Endothelial cell of umbilical vein (primary cell): ENCODE data around the gene DYNC1LI1. TPM values are rescaled to one million over a fixed set of nuclear protein-coding genes. Genes with fewer than 3 reads are reported as not detected.

Source experiments
- BruUV-seq: library from RNA; stranded (reverse); fragments of 400-500 nt; replicated peaks from 2 replicates; lab custom pipeline; 2021; lab: Mats Ljungman, UMichigan
- CTCF ChIA-PET: fragments of 300-600, 350-600 bp; sonication (Branson Sonifier 250); formaldehyde crosslinking; loops from one replicate; lab custom pipeline; 2021; ENCODE audit warnings: antibody characterized with exemption, inconsistent platforms; lab: Charles Lee
- POLR2A ChIA-PET: fragments of 300-600, 350-600 bp; sonication (Branson Sonifier 250); formaldehyde crosslinking; loops from one replicate; lab custom pipeline; 2021; ENCODE audit warnings: antibody characterized with exemption, inconsistent platforms; lab: Charles Lee
- DNase-seq: peaks from one replicate; pipeline ENCODE4 v3.0.0-alpha.2; 2011; ENCODE audit warnings: low read depth, low spot score
- FAIRE-seq: peaks from 2 replicates; lab custom pipeline; 2011; peaks lifted over from hg19 to GRCh38; lab: Jason Lieb, UNC
- H2AFZ ChIP-seq: 2 replicates; pipeline ENCODE4 v1.6.0; 2012; ENCODE audit warnings: low read depth, low read length, control low read depth, inconsistent platforms
- H3K27ac ChIP-seq: 2 replicates; pipeline ENCODE4 v1.5.1; 2011; ENCODE audit warnings: low read depth, mild to moderate bottlenecking, control low read depth, low read length, moderate library complexity; ENCODE audit not compliant: insufficient read depth
- H3K27me3 ChIP-seq, 2 experiments: 2 replicates each; pipeline versions ENCODE4 v1.6.0 to v1.6.1; 2011; ENCODE audit warnings: low read length in 2 of 2, mixed read lengths in 1 of 2; ENCODE audit not compliant: control insufficient read depth in 2 of 2, insufficient read depth in 2 of 2
- H3K36me3 ChIP-seq, 2 experiments: 2 replicates in 1 of 2; 3 replicates in 1 of 2; pipeline ENCODE4 v1.5.1; 2011; ENCODE audit warnings: low read length in 2 of 2, mild to moderate bottlenecking in 1 of 2, moderate library complexity in 1 of 2; ENCODE audit not compliant: control insufficient read depth in 2 of 2, insufficient read depth in 2 of 2; ENCODE audit errors: extremely low read depth in 1 of 2
- H3K4me1 ChIP-seq: 3 replicates; pipeline ENCODE4 v1.5.1; 2011; ENCODE audit warnings: mild to moderate bottlenecking, low read length; ENCODE audit not compliant: control insufficient read depth, insufficient read depth; ENCODE audit errors: extremely low read depth
- H3K4me2 ChIP-seq: 2 replicates; pipeline ENCODE4 v1.6.1; 2011; ENCODE audit warnings: low read length, control low read depth, mixed read lengths; ENCODE audit not compliant: insufficient read depth
- H3K4me3 ChIP-seq, 3 experiments: fragments of 200-600 bp in 1 of 3; sonication (generic), shearing (Covaris generic) in 1 of 3; replicated peaks in 1 of 3; 2 replicates each; pipeline ENCODE4 v1.5.1; 2011 to 2016; ENCODE audit warnings: control low read depth in 3 of 3, low read length in 3 of 3, mild to moderate bottlenecking in 2 of 3, inconsistent platforms in 1 of 3, low read depth in 1 of 3, moderate library complexity in 1 of 3; ENCODE audit not compliant: insufficient read depth in 1 of 3
- H3K79me2 ChIP-seq: 2 replicates; pipeline ENCODE4 v1.6.0; 2012; ENCODE audit warnings: low read length, inconsistent platforms; ENCODE audit not compliant: control insufficient read depth, insufficient read depth
- H3K9ac ChIP-seq: replicated peaks from 2 replicates; pipeline ENCODE3; 2011; ENCODE audit warnings: low read length, control low read depth; ENCODE audit not compliant: insufficient read depth; ENCODE audit errors: extremely low read depth
- H3K9me1 ChIP-seq: replicated peaks from 3 replicates; pipeline ENCODE4 v1.6.0; 2011; ENCODE audit warnings: mild to moderate bottlenecking, low read length; ENCODE audit not compliant: control insufficient read depth, insufficient read depth; ENCODE audit errors: extremely low read depth
- H3K9me3 ChIP-seq: replicated peaks from 2 replicates; pipeline ENCODE4 v1.5.1; 2012; ENCODE audit warnings: low read length, inconsistent platforms; ENCODE audit not compliant: control insufficient read depth, insufficient read depth
- H4K20me1 ChIP-seq: replicated peaks from 2 replicates; pipeline ENCODE3; 2011; ENCODE audit warnings: mild to moderate bottlenecking, low read length; ENCODE audit not compliant: control insufficient read depth, insufficient read depth; ENCODE audit errors: extremely low read depth
- EZH2 ChIP-seq: IDR thresholded peaks from 2 replicates; pipeline ENCODE4 v1.6.1; 2012; ENCODE audit warnings: borderline replicate concordance, low read depth, mild to moderate bottlenecking, moderate library complexity, low read length, inconsistent platforms; ENCODE audit not compliant: severe bottlenecking
- FOS ChIP-seq: IDR thresholded peaks from 2 replicates; pipeline ENCODE4 v1.6.1; 2011; ENCODE audit warnings: mild to moderate bottlenecking, low read length, moderate library complexity, borderline replicate concordance; ENCODE audit not compliant: insufficient read depth
- GATA2 ChIP-seq: IDR thresholded peaks from 2 replicates; pipeline ENCODE4 v1.7.0; 2011; ENCODE audit warnings: low read depth, mild to moderate bottlenecking, moderate library complexity, mixed read lengths, low read length; ENCODE audit not compliant: insufficient read length, insufficient read depth
- JUN ChIP-seq: IDR thresholded peaks from 2 replicates; pipeline ENCODE4 v1.6.1; 2011; ENCODE audit warnings: borderline replicate concordance, low read depth; ENCODE audit not compliant: insufficient read length, insufficient read depth
- MYC ChIP-seq: IDR thresholded peaks from one replicate; pipeline ENCODE4 v1.6.1; 2011; ENCODE audit warnings: mild to moderate bottlenecking, low read depth, low read length
- POLR2A ChIP-seq: IDR thresholded peaks from 2 replicates; pipeline ENCODE4 v1.6.1; 2012; ENCODE audit warnings: low read depth, mild to moderate bottlenecking, control low read depth, low read length
- POLR2AphosphoS5 ChIP-seq: IDR thresholded peaks from 2 replicates; pipeline ENCODE4 v1.6.1; 2012; ENCODE audit warnings: low read depth, mild to moderate bottlenecking, control low read depth, low read length, moderate library complexity; ENCODE audit not compliant: insufficient read depth
- dilution Hi-C: fragments of 300-500 bp; cut with MboI; formaldehyde crosslinking; loops from one replicate; pipeline ENCODE4 v1.15.0; 2019; ENCODE audit warnings: low sequenced_read_pairs; ENCODE audit not compliant: extremely low pct_ligation_motif_present
- intact Hi-C: fragments of 100-400 bp; cut with micrococcal nuclease; formaldehyde crosslinking; loops from one replicate; pipeline ENCODE4 v1.10.0; 2022
- polyA plus RNA-seq, 4 experiments: library from polyadenylated mRNA; depleted of rRNA in 3 of 4; stranded (reverse) in 3 of 4; unstranded in 1 of 4; fragments of >200 nt; gene quantifications; 2 replicates each; pipeline versions ENCODE4 v1.2.1 to v1.2.3, GENCODE V29; 2011 to 2012; ENCODE audit warnings: missing spikeins in 1 of 4
- total RNA-seq: library from RNA; stranded (reverse); gene quantifications from 2 replicates; pipeline ENCODE4 v1.2.3, GENCODE V29; 2021
- TF ChIP-seq, protein P1 (sequence below): IDR thresholded peaks from 2 replicates; pipeline ENCODE4 v1.6.1; 2011; ENCODE audit not compliant: insufficient read depth, insufficient read length
- TF ChIP-seq, protein P2 (sequence below), 2 donors: IDR thresholded peaks; 1 replicate in 1 of 2; 2 replicates in 1 of 2; pipeline ENCODE4 v1.5.1; 2011; ENCODE audit warnings: low read length in 2 of 2, mild to moderate bottlenecking in 2 of 2, moderate library complexity in 2 of 2, control low read depth in 1 of 2, inconsistent platforms in 1 of 2, low read depth in 1 of 2; ENCODE audit not compliant: insufficient read depth in 1 of 2; ENCODE audit errors: extremely low read depth in 1 of 2

The DYNC1LI1 gene
- total and polyA plus RNA-seq, 2 donors (not counting 3 experiments of a cell fraction or from before 2014, with no cell fraction given): 14.9 to 47.6 TPM

DNA sequence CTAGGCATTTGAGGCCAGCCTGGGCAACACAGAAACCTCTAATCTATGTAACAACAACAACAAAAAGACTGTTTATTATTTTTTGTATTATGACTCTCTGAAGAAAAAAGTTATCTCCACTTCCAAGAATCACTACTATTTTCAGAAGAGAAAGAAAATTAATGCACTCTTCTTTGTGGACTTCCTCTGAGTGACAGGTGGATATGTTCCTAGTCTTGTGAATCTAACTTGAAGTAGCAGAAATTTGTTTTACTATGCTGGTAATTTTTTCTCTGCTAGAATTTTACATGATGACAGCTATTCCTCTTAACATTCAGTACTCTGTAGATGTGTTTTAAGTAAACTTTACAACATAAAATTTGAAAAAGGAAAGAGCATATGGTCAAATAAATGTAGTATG is 16.7 kb downstream of the DYNC1LI1 start:
- H3K4me2 ChIP-seq: no peak overlapping the region
- no peak overlapping the region for H2AFZ ChIP-seq
- DNase-seq: no peak
- TF ChIP-seq MYC (no peak), GATA2 (no peak), POLR2A (no peak), EZH2 (no peak), POLR2AphosphoS5 (no peak)
- dilution Hi-C loops (no loop called here), intact Hi-C loops (no loop called here)
- H3K4me3 ChIP-seq: no peak overlapping the region
- peaks cover 84% of the 10 kb centered on the region for H3K79me2 ChIP-seq
- no peaks in the 10 kb centered on the region for H3K9me1 ChIP-seq
- no peak overlapping the region for H3K9ac ChIP-seq
- no peaks in the 10 kb centered on the region for H3K4me1 ChIP-seq
- H4K20me1 ChIP-seq: peaks cover 8% of the 10 kb centered on the region
- no peaks in the 10 kb centered on the region for H3K36me3 ChIP-seq
- H3K27ac ChIP-seq: no peak overlapping the region
- ChIA-PET CTCF (interaction anchor here (1.0 kb wide), 1 partner anchor 378 kb away, joined by 4 read pairs; no protein-coding TSS in a partner anchor), POLR2A (no interaction called here)
- FAIRE-seq: no peak
- no TSS peak for BruUV-seq
- no peaks in the 10 kb centered on the region for H3K27me3 ChIP-seq
- no peaks in the 10 kb centered on the region for H3K9me3 ChIP-seq

DNA sequence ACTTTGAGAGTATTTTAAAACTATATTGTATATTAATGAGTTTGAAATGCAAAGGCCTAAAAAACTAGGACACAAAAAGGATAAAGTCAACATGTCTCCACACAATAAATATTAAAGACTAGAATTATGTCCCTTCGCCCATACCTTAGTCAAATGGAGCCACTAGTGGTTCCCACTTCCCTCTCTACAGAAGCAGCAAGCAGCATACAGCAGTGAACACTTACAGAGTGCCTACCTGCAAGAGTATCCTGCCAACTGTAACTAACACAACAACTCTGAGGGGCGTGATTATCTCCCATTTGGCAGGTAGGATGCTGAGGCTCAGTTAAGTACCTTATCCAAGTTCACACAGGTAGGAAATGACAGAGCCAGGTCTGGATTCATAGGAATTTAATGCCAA is 17.2 kb downstream of the DYNC1LI1 start:
- Histone ChIP-seq H3K9ac (no peak overlapping the region), H3K27me3 (no peaks in the 10 kb centered on the region), H3K9me1 (no peaks in the 10 kb centered on the region), H3K27ac (no peak overlapping the region), H2AFZ (no peak overlapping the region), H3K9me3 (no peaks in the 10 kb centered on the region), H3K36me3 (no peaks in the 10 kb centered on the region), H4K20me1 (peaks cover 8% of the 10 kb centered on the region), H3K4me2 (no peak overlapping the region), H3K79me2 (peaks cover 83% of the 10 kb centered on the region), H3K4me1 (no peaks in the 10 kb centered on the region), H3K4me3 (no peak overlapping the region)
- ChIA-PET CTCF (no interaction called here), POLR2A (no interaction called here)
- intact Hi-C loops: no loop called here
- DNase-seq (no peak), FAIRE-seq (no peak)
- dilution Hi-C loops: no loop called here
- BruUV-seq: no TSS peak
- TF ChIP-seq JUN: no peak
- no peak for TF ChIP-seq POLR2A
- TF ChIP-seq, protein P1, sequence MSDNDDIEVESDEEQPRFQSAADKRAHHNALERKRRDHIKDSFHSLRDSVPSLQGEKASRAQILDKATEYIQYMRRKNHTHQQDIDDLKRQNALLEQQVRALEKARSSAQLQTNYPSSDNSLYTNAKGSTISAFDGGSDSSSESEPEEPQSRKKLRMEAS: no peak
- no peak for TF ChIP-seq GATA2
- TF ChIP-seq, protein P2, sequence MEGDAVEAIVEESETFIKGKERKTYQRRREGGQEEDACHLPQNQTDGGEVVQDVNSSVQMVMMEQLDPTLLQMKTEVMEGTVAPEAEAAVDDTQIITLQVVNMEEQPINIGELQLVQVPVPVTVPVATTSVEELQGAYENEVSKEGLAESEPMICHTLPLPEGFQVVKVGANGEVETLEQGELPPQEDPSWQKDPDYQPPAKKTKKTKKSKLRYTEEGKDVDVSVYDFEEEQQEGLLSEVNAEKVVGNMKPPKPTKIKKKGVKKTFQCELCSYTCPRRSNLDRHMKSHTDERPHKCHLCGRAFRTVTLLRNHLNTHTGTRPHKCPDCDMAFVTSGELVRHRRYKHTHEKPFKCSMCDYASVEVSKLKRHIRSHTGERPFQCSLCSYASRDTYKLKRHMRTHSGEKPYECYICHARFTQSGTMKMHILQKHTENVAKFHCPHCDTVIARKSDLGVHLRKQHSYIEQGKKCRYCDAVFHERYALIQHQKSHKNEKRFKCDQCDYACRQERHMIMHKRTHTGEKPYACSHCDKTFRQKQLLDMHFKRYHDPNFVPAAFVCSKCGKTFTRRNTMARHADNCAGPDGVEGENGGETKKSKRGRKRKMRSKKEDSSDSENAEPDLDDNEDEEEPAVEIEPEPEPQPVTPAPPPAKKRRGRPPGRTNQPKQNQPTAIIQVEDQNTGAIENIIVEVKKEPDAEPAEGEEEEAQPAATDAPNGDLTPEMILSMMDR (IDR thresholded peaks at IDR 0.05; ENCODE audit: extremely low read depth in 1 of 2, insufficient read depth in 1 of 2, low read depth in 1 of 2, low read length in 2 of 2): no peak
- no peak for TF ChIP-seq POLR2AphosphoS5
- no peak for TF ChIP-seq FOS
- TF ChIP-seq MYC: no peak
- no peak for TF ChIP-seq EZH2
